ENCODE measurements around the gene CAPN12.
"Not testable (repeated sequence)": the region's sequence is repeated elsewhere in the genome, so short reads cannot be mapped to it uniquely, and the experiment has no call there.

The CAPN12 gene

GRCh38 chr19:38770949-38771275 is 26.6 kb upstream of the CAPN12 start:
- not testable (repeated sequence) for DNase-seq

- DNase-seq: not testable (repeated sequence)
These were observed 26.1 kb upstream of the CAPN12 start for GRCh38 chr19:38770228-38770948.

GRCh38 chr19:38769635-38770211 is 25.4 kb upstream of the CAPN12 start:
- DNase-seq: peak; percentile 34

GRCh38 chr19:38766276-38767047 is 22.2 kb upstream of the CAPN12 start:
- no peak for DNase-seq

- no peak for DNase-seq
These were observed 20.9 kb upstream of the CAPN12 start for GRCh38 chr19:38765214-38765613.

GRCh38 chr19:38763795-38764220 is 19.5 kb upstream of the CAPN12 start:
- DNase-seq: no peak

GRCh38 chr19:38761884-38762389 is 17.7 kb upstream of the CAPN12 start:
- DNase-seq: not testable (repeated sequence)

GRCh38 chr19:38760805-38761517 is 16.7 kb upstream of the CAPN12 start:
- DNase-seq: not testable (repeated sequence)

GRCh38 chr19:38759590-38760003 is 15.3 kb upstream of the CAPN12 start:
- DNase-seq: no peak

- DNase-seq: not testable (repeated sequence)
These were observed 9.9 kb upstream of the CAPN12 start for GRCh38 chr19:38754196-38754595.

GRCh38 chr19:38753783-38754182 is 9.5 kb upstream of the CAPN12 start:
- not testable (repeated sequence) for DNase-seq

- DNase-seq: no peak
These were observed 1.0 kb upstream of the CAPN12 start for GRCh38 chr19:38745316-38745715.

GRCh38 chr19:38744874-38745273 is 600 bp upstream of the CAPN12 start:
- DNase-seq: no peak

- no peak for DNase-seq
These were observed 628 bp downstream of the CAPN12 start for GRCh38 chr19:38743394-38744297.

- DNase-seq: no peak
These were observed 1.4 kb downstream of the CAPN12 start for GRCh38 chr19:38742906-38743305.

GRCh38 chr19:38742296-38742695 is 2.0 kb downstream of the CAPN12 start:
- no peak for DNase-seq

- DNase-seq: no peak
These were observed 2.6 kb downstream of the CAPN12 start for GRCh38 chr19:38741670-38742069.

- no peak for DNase-seq
These were observed 3.3 kb downstream of the CAPN12 start for GRCh38 chr19:38740932-38741331.

- DNase-seq: no peak
These were observed 4.0 kb downstream of the CAPN12 start for GRCh38 chr19:38740257-38740592.

- DNase-seq: no peak
These were observed 4.6 kb downstream of the CAPN12 start for GRCh38 chr19:38739440-38740256.
